ENCODE results near the gene PLXNA2. TPM values are rescaled to one million over a fixed set of nuclear protein-coding genes. Genes with fewer than 3 reads are reported as not detected.

PLXNA2 gene
- total and polyA plus RNA-seq, 7 donors = 4.4 to 33.6 (median 20.8) TPM

GRCh38 chr1:208200116-208200515 lies 44.1 kb downstream of the PLXNA2 start:
- TF ChIP-seq CTCF (IDR thresholded peaks at IDR 0.05) = no peak
- no peaks in the 10 kb centered on the region for H3K9me3 ChIP-seq
- H3K4me1 ChIP-seq = peaks cover 37% of the 10 kb centered on the region
- WGBS, 3 donors = 86 to 94% (median 92%) methylated on average over 2 of the region's 2 CpGs
- H3K27me3 ChIP-seq (ENCODE audit: insufficient read depth in 3 of 3, low read length in 2 of 3) = no peaks in the 10 kb centered on the region
- no peak for ATAC-seq
- intact Hi-C loops (cut with DNase I) = loop anchor here in 1 of 2 donors (2.0 to 5.0 kb wide), 2 partner anchors 19 to 42 kb away; partner anchors contain the start of gene PLXNA2
- no peak overlapping the region for H3K27ac ChIP-seq
- no peak overlapping the region for H3K4me3 ChIP-seq
- no peak for DNase-seq
- peaks cover 0 to 10% of the 10 kb centered on the region in 2 donors for H3K36me3 ChIP-seq (ENCODE audit: insufficient read depth in 1 of 2, low read depth in 1 of 2)

GRCh38 chr1:208198236-208198635 lies 45.9 kb downstream of the PLXNA2 start:
- no peak for TF ChIP-seq CTCF (IDR thresholded peaks at IDR 0.05)
- H3K9me3 ChIP-seq = no peaks in the 10 kb centered on the region
- 93 to 97% (median 94%) methylated on average over 8 of the region's 8 CpGs for WGBS, 3 donors
- peaks cover 30% of the 10 kb centered on the region for H3K4me1 ChIP-seq
- intact Hi-C loops (cut with DNase I) = no loop called here
- no peaks in the 10 kb centered on the region for H3K27me3 ChIP-seq (ENCODE audit: insufficient read depth in 3 of 3, low read length in 2 of 3)
- H3K4me3 ChIP-seq = no peak overlapping the region
- H3K36me3 ChIP-seq (ENCODE audit: insufficient read depth in 1 of 2, low read depth in 1 of 2) = peaks cover 0 to 10% of the 10 kb centered on the region in 2 donors
- DNase-seq = no peak
- no peak overlapping the region for H3K27ac ChIP-seq
- no peak for ATAC-seq

GRCh38 chr1:208194944-208195343 lies 49.2 kb downstream of the PLXNA2 start:
- H3K4me3 ChIP-seq = no peak overlapping the region
- intact Hi-C loops (cut with DNase I) = no loop called here
- 76 to 96% (median 92%) methylated on average over 3 of the region's 3 CpGs for WGBS, 3 donors
- TF ChIP-seq CTCF (IDR thresholded peaks at IDR 0.05) = no peak
- H3K36me3 ChIP-seq (ENCODE audit: insufficient read depth in 1 of 2, low read depth in 1 of 2) = peaks cover 0 to 10% of the 10 kb centered on the region in 2 donors
- no peak overlapping the region for H3K27ac ChIP-seq
- no peak for DNase-seq
- no peak for ATAC-seq
- peaks cover 12% of the 10 kb centered on the region for H3K4me1 ChIP-seq
- H3K27me3 ChIP-seq (ENCODE audit: insufficient read depth in 3 of 3, low read length in 2 of 3) = no peaks in the 10 kb centered on the region
- no peaks in the 10 kb centered on the region for H3K9me3 ChIP-seq

GRCh38 chr1:208192995-208193394 lies 51.2 kb downstream of the PLXNA2 start:
- Histone ChIP-seq H3K4me1 (peaks cover 24% of the 10 kb centered on the region), H3K27me3 (ENCODE audit: insufficient read depth in 3 of 3, low read length in 2 of 3) (no peaks in the 10 kb centered on the region), H3K36me3 (ENCODE audit: insufficient read depth in 1 of 2, low read depth in 1 of 2) (peaks cover 0 to 3% of the 10 kb centered on the region in 2 donors), H3K27ac (no peak overlapping the region), H3K4me3 (no peak overlapping the region), H3K9me3 (no peaks in the 10 kb centered on the region)
- 52 to 74% (median 60%) methylated on average over 2 of the region's 2 CpGs for WGBS, 3 donors
- intact Hi-C loops (cut with DNase I) = no loop called here
- no peak for TF ChIP-seq CTCF (IDR thresholded peaks at IDR 0.05)
- DNase-seq = no peak
- ATAC-seq = peak in 3 of 4 donors; percentile 66 to 78 (median 74)

GRCh38 chr1:208190784-208191183 lies 53.4 kb downstream of the PLXNA2 start:
- 80 to 84% (median 81%) methylated on average over 4 of the region's 4 CpGs for WGBS, 3 donors
- Histone ChIP-seq H3K36me3 (ENCODE audit: insufficient read depth in 1 of 2, low read depth in 1 of 2) (no peaks in the 10 kb centered on the region), H3K27me3 (ENCODE audit: insufficient read depth in 3 of 3, low read length in 2 of 3) (no peaks in the 10 kb centered on the region), H3K9me3 (no peaks in the 10 kb centered on the region), H3K4me3 (no peak overlapping the region), H3K4me1 (peaks cover 26% of the 10 kb centered on the region), H3K27ac (no peak overlapping the region)
- no peak for ATAC-seq
- intact Hi-C loops (cut with DNase I) = no loop called here
- DNase-seq = no peak
- TF ChIP-seq CTCF (IDR thresholded peaks at IDR 0.05) = no peak

Measured in psoas muscle (tissue), 8 donors.